Stomach (tissue), 4 donors: ENCODE measurements around the gene USP17L15.
"Not testable (repeated sequence)": the region's sequence is repeated elsewhere in the genome, so short reads cannot be mapped to it uniquely, and the experiment has no call there.

Experiments used
- EP300 ChIP-seq: sonication (generic); formaldehyde crosslinking; IDR thresholded peaks from one replicate; pipeline ENCODE4 v1.6.1; 2017; ENCODE audit warnings: antibody characterized with exemption
- TF ChIP-seq, protein P1 (sequence below), 7 experiments: fragments of 450-650 bp in 4 of 7; fragments of 200-600 bp in 3 of 7; sonication (generic) in 3 of 7; IDR thresholded peaks; one replicate each; pipeline ENCODE4 v1.5.1; 2016 to 2019; ENCODE audit warnings: antibody characterized with exemption in 7 of 7, control low read depth in 2 of 7, mild to moderate bottlenecking in 1 of 7

DNA sequence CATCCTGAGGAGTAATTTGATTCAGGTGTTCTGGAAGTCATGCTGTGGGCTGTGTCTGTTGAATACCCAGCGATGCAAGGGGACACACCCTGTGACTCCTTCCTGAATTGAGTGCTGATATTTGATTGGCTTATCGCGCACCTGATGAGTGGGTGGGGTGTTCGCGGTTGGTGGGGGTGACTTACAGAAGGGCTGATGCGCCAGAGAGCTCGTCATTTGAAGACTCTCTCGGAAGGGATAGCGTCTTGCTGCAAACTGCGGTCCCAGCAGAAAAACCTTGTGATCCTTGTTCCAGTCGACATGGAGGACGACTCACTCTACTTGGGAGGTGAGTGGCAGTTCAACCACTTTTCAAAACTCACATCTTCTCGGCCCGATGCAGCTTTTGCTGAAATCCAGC lies 19.1 kb upstream of the USP17L15 start, which contains the start of gene USP17L11:
- TF ChIP-seq, protein P1, sequence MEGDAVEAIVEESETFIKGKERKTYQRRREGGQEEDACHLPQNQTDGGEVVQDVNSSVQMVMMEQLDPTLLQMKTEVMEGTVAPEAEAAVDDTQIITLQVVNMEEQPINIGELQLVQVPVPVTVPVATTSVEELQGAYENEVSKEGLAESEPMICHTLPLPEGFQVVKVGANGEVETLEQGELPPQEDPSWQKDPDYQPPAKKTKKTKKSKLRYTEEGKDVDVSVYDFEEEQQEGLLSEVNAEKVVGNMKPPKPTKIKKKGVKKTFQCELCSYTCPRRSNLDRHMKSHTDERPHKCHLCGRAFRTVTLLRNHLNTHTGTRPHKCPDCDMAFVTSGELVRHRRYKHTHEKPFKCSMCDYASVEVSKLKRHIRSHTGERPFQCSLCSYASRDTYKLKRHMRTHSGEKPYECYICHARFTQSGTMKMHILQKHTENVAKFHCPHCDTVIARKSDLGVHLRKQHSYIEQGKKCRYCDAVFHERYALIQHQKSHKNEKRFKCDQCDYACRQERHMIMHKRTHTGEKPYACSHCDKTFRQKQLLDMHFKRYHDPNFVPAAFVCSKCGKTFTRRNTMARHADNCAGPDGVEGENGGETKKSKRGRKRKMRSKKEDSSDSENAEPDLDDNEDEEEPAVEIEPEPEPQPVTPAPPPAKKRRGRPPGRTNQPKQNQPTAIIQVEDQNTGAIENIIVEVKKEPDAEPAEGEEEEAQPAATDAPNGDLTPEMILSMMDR (IDR thresholded peaks at IDR 0.05): not testable (repeated sequence)
- not testable (repeated sequence) for TF ChIP-seq EP300
